K562 (cell line): ENCODE measurements around the gene LRGUK. TPM values are rescaled to one million over a fixed set of nuclear protein-coding genes. Genes with fewer than 3 reads are reported as not detected.

Experiments used
- ATAC-seq: fragments of 200-7000 bp; cut with Tn5 transposase; 3 replicates; pipeline ENCODE4 v1.9.1; 2020; ENCODE audit warnings: moderate library complexity
- BruUV-seq: library from RNA; stranded (reverse); fragments of 400-500 nt; replicated peaks from 2 replicates; lab custom pipeline; 2021; lab: Mats Ljungman, UMichigan
- CTCF ChIA-PET: fragments of 300-600 bp; formaldehyde crosslinking; extraction: SDS; loops from one replicate; lab custom pipeline; 2021; ENCODE audit warnings: low intra/inter-chr PET ratio; lab: Yijun Ruan, JAX
- POLR2A ChIA-PET: fragments of 300-600, 350-650 bp; sonication (Branson Sonifier 250); formaldehyde crosslinking; extraction: SDS; loops from one replicate; lab custom pipeline; 2021; ENCODE audit warnings: antibody characterized with exemption, inconsistent platforms; lab: Yijun Ruan, JAX
- DNase-seq, 4 experiments: peaks; one replicate each; pipeline versions ENCODE4 v3.0.0 to v3.0.0-alpha.2; 2011 to 2018; ENCODE audit warnings: low spot score in 3 of 4, mixed read lengths in 3 of 4; ENCODE audit errors: extremely low read depth in 1 of 4
- FAIRE-seq: peaks from 2 replicates; lab custom pipeline; 2011; peaks lifted over from hg19 to GRCh38; lab: Jason Lieb, UNC
- H2AFZ ChIP-seq: 2 replicates; pipeline ENCODE4 v1.6.0; 2011; ENCODE audit warnings: low read depth, low read length, control low read depth, inconsistent platforms
- H3K27ac ChIP-seq: fragments of 200-600 bp; 3 replicates; pipeline ENCODE4 v1.8.0; 2011; ENCODE audit warnings: low read depth, mild to moderate bottlenecking, control low read depth, inconsistent platforms, low read length, moderate library complexity, mixed read lengths; ENCODE audit errors: extremely low read depth
- H3K27me3 ChIP-seq, 2 experiments: fragments of 300-600 bp in 1 of 2; 2 replicates in 1 of 2; 3 replicates in 1 of 2; pipeline versions ENCODE4 v1.6.0 to v1.8.0; 2011; ENCODE audit warnings: inconsistent platforms in 2 of 2, low read length in 2 of 2, mild to moderate bottlenecking in 1 of 2, mixed read lengths in 1 of 2, moderate library complexity in 1 of 2; ENCODE audit not compliant: control insufficient read depth in 2 of 2, insufficient read depth in 2 of 2
- H3K36me3 ChIP-seq: fragments of 300-600 bp; 3 replicates; pipeline ENCODE4 v1.8.0; 2011; ENCODE audit warnings: mild to moderate bottlenecking, low read length, inconsistent platforms; ENCODE audit not compliant: control insufficient read depth, insufficient read depth
- H3K4me1 ChIP-seq, 2 experiments: fragments of 200-600 bp in 1 of 2; replicated peaks in 1 of 2; 2 replicates in 1 of 2; 3 replicates in 1 of 2; pipeline versions ENCODE4 v1.5.1 to v1.8.0; 2011; ENCODE audit warnings: inconsistent platforms in 2 of 2, low read length in 2 of 2, mild to moderate bottlenecking in 1 of 2, mixed read lengths in 1 of 2, moderate library complexity in 1 of 2; ENCODE audit not compliant: control insufficient read depth in 2 of 2, insufficient read depth in 2 of 2
- H3K4me2 ChIP-seq: 2 replicates; pipeline ENCODE4 v1.6.1; 2011; ENCODE audit warnings: low read length, control low read depth, inconsistent platforms, mixed read lengths; ENCODE audit not compliant: insufficient read depth
- H3K4me3 ChIP-seq: fragments of 200-600 bp; sonication (generic), shearing (Covaris generic); 2 replicates; pipeline ENCODE4 v1.5.1; 2016; ENCODE audit warnings: control low read depth, inconsistent platforms
- H3K79me2 ChIP-seq: fragments of 200-600 bp; 3 replicates; pipeline ENCODE4 v1.8.0; 2011; ENCODE audit warnings: low read length, inconsistent platforms; ENCODE audit not compliant: control insufficient read depth, insufficient read depth
- H3K9ac ChIP-seq, 2 experiments: 2 replicates each; pipeline versions ENCODE4 v1.6.0 to v1.6.1; 2011; ENCODE audit warnings: low read depth in 2 of 2, low read length in 2 of 2, control low read depth in 1 of 2, inconsistent platforms in 1 of 2, mild to moderate bottlenecking in 1 of 2, mixed read lengths in 1 of 2; ENCODE audit not compliant: insufficient read depth in 1 of 2
- H3K9me1 ChIP-seq: one replicate; pipeline ENCODE4 v1.6.0; 2011; ENCODE audit warnings: inconsistent platforms, mild to moderate bottlenecking, low read length, moderate library complexity; ENCODE audit not compliant: control insufficient read depth, insufficient read depth
- H3K9me3 ChIP-seq: replicated peaks from 2 replicates; pipeline ENCODE4 v1.5.1; 2011; ENCODE audit warnings: low read depth, low read length, inconsistent platforms; ENCODE audit not compliant: control insufficient read depth, insufficient read depth
- H4K20me1 ChIP-seq: replicated peaks from 2 replicates; pipeline ENCODE4 v1.6.1; 2011; ENCODE audit warnings: low read length, inconsistent platforms, mixed read lengths; ENCODE audit not compliant: control insufficient read depth, insufficient read depth
- CBFA2T3 ChIP-seq: fragments of 450-650 bp; IDR thresholded peaks from 2 replicates; pipeline ENCODE4 v1.6.1; 2017
- CC2D1A ChIP-seq: fragments of 450-650 bp; IDR thresholded peaks from 2 replicates; pipeline ENCODE4 v1.6.1; 2017; ENCODE audit warnings: mild to moderate bottlenecking
- MEF2A ChIP-seq: IDR thresholded peaks from 2 replicates; pipeline ENCODE4 v1.6.1; 2011; ENCODE audit warnings: low read depth, mild to moderate bottlenecking, low read length, moderate library complexity; ENCODE audit not compliant: control insufficient read depth
- NUFIP1 ChIP-seq: fragments of 450-650 bp; IDR thresholded peaks from 2 replicates; pipeline ENCODE4 v1.6.1; 2018; ENCODE audit not compliant: partially characterized antibody
- PHB ChIP-seq: fragments of 250-450 bp; sonication (Bioruptor Pico); IDR thresholded peaks from 2 replicates; pipeline ENCODE4 v1.5.0; 2021
- RAD21 ChIP-seq, 2 experiments: fragments of 250-450 bp in 1 of 2; fragments of 450-650 bp in 1 of 2; sonication (Bioruptor Pico) in 1 of 2; formaldehyde crosslinking in 1 of 2; IDR thresholded peaks in 1 of 2; conservative IDR thresholded peaks in 1 of 2; 2 replicates each; pipeline versions ENCODE4 v1.4.0 to v1.8.0; 2020 to 2022; ENCODE audit warnings: mild to moderate bottlenecking in 2 of 2, moderate library complexity in 1 of 2
- SMC3 ChIP-seq: conservative IDR thresholded peaks from 2 replicates; pipeline ENCODE4 v1.6.1; 2011; ENCODE audit warnings: low read depth, low read length, improper control_type of control experiment; ENCODE audit not compliant: insufficient read depth
- ZBTB7A ChIP-seq: IDR thresholded peaks from 2 replicates; pipeline ENCODE4 v1.6.1; 2011; ENCODE audit warnings: low read depth, mild to moderate bottlenecking, low read length, moderate library complexity, borderline replicate concordance; ENCODE audit not compliant: control insufficient read depth
- ZNF507 ChIP-seq: conservative IDR thresholded peaks from 2 replicates; pipeline ENCODE4 v1.6.1; 2017; ENCODE audit warnings: missing genetic modification characterization, missing compliant biosample characterization
- WGBS: fragments of 100-300 bp; shearing (Covaris generic); methylation state at CpG from one replicate; pipeline ENCODE4 v1.1.6; 2016; ENCODE audit warnings: low coverage, mixed read lengths; ENCODE audit not compliant: insufficient coverage; ENCODE audit errors: missing lambda C conversion rate; 5-methylcytosine and 5-hydroxymethylcytosine counted together
- in situ Hi-C: fragments of 300-500 bp; cut with MboI; formaldehyde crosslinking; loops from 4 replicates; pipeline ENCODE4 v1.15.0; 2018; ENCODE audit warnings: inconsistent platforms, mixed read lengths
- intact Hi-C: fragments of 100-400 bp; cut with micrococcal nuclease; formaldehyde crosslinking; loops from 2 replicates; pipeline ENCODE4 v1.14.2; 2022
- polyA plus RNA-seq, 8 experiments: library from polyadenylated mRNA; depleted of rRNA in 4 of 8; stranded (reverse) in 5 of 8; unstranded in 3 of 8; fragments of >200 nt; fragmentation: Nextera tagmentation in 2 of 8; fragmentation: Illumina TruSeq in 1 of 8; extraction: Ambion mirVana in 2 of 8; extraction: Trizol in 1 of 8; gene quantifications; 2 replicates each; pipeline versions ENCODE4 v1.2.1 to v1.2.3, GENCODE V29; 2011 to 2014; ENCODE audit warnings: inconsistent platforms in 1 of 8, missing spikeins in 1 of 8
- total RNA-seq, 7 experiments: library from RNA; depleted of rRNA in 6 of 7; stranded (reverse); fragments of >200 nt in 6 of 7; fragmentation: Illumina TruSeq in 2 of 7; extraction: Trizol in 2 of 7; gene quantifications; 2 replicates each; pipeline versions ENCODE4 v1.2.1 to v1.2.3, GENCODE V29; 2011 to 2021; ENCODE audit warnings: low replicate concordance in 1 of 7
- TF ChIP-seq, protein P1 (sequence below), 3 experiments: IDR thresholded peaks in 2 of 3; conservative IDR thresholded peaks in 1 of 3; 2 replicates each; pipeline ENCODE4 v1.5.1; 2011 to 2012; ENCODE audit warnings: low read length in 3 of 3, mild to moderate bottlenecking in 3 of 3, control low read depth in 2 of 3, improper control_type of control experiment in 1 of 3, inconsistent platforms in 1 of 3, low read depth in 1 of 3, mixed read lengths in 1 of 3, moderate library complexity in 1 of 3; ENCODE audit not compliant: insufficient read depth in 2 of 3
- TF ChIP-seq, protein P2 (sequence below), 2 experiments: fragments of 450-650 bp; formaldehyde crosslinking in 1 of 2; IDR thresholded peaks; 2 replicates each; pipeline versions ENCODE4 v1.4.0 to v1.6.1; 2014 to 2020; ENCODE audit warnings: mild to moderate bottlenecking in 2 of 2, borderline replicate concordance in 1 of 2, low read depth in 1 of 2

LRGUK gene
- total and polyA plus RNA-seq, 9 of the 15 experiments (the other 6 are each of a cell fraction or from before 2014, with no cell fraction given), result 0.04 to 0.33 (median 0.18) TPM

DNA sequence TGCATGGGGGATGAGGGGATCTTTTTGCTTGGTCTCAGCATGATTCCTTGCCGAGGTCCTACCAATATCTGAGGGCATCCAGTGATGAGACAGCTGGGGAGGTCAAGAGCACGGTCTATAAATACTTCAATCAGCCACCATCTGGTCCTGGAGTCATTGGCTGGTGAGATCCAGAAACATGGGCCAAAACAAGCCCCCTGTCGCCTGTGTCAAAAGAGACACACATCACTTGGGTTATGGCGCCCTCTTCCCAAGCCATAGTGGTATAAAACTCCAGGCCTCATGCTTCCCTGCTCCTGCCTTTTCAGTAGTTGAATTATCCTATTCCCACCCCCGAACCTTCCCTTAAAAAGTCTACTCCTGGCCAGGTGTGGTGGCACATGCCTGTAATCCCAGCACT, 128.7 kb downstream of the LRGUK start:
- peak in 2 of 4 experiments; percentile 52 to 68 for DNase-seq
- Histone ChIP-seq H2AFZ (peak overlapping the region; percentile 39; the same call in 1 of the 2 replicates), H3K4me1 (no peaks in the 10 kb centered on the region), H3K9ac (0 out of 4 replicates have a peak overlapping the region, but pooled peaks of 1 of the 2 experiments have one; percentile 15), H3K9me3 (no peaks in the 10 kb centered on the region), H3K4me3 (no peak overlapping the region), H3K79me2 (no peaks in the 10 kb centered on the region), H4K20me1 (no peaks in the 10 kb centered on the region), H3K27ac (no peak overlapping the region), H3K36me3 (no peaks in the 10 kb centered on the region), H3K9me1 (no peaks in the 10 kb centered on the region), H3K4me2 (no peak overlapping the region), H3K27me3 (peaks cover 14 to 17% of the 10 kb centered on the region in 2 experiments; a peak in 4 of 5 replicates)
- intact Hi-C loops (loop anchor here (2.0 to 10.0 kb wide), 5 partner anchors 73 to 381 kb away; no protein-coding TSS in a partner anchor), in situ Hi-C loops (no loop called here)
- 13% methylated on average over 5 of the region's 5 CpGs for WGBS
- BruUV-seq, result no TSS peak
- ATAC-seq, result peak; percentile 65
- TF ChIP-seq, protein P1, sequence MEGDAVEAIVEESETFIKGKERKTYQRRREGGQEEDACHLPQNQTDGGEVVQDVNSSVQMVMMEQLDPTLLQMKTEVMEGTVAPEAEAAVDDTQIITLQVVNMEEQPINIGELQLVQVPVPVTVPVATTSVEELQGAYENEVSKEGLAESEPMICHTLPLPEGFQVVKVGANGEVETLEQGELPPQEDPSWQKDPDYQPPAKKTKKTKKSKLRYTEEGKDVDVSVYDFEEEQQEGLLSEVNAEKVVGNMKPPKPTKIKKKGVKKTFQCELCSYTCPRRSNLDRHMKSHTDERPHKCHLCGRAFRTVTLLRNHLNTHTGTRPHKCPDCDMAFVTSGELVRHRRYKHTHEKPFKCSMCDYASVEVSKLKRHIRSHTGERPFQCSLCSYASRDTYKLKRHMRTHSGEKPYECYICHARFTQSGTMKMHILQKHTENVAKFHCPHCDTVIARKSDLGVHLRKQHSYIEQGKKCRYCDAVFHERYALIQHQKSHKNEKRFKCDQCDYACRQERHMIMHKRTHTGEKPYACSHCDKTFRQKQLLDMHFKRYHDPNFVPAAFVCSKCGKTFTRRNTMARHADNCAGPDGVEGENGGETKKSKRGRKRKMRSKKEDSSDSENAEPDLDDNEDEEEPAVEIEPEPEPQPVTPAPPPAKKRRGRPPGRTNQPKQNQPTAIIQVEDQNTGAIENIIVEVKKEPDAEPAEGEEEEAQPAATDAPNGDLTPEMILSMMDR (IDR thresholded peaks at IDR 0.05 in 2 of 3, conservative IDR thresholded peaks at IDR 0.05 in 1 of 3; ENCODE audit: insufficient read depth in 2 of 3, low read depth in 1 of 3, low read length in 3 of 3), result peak; percentile 54 to 73 (median 56)
- TF ChIP-seq CBFA2T3, result peak; percentile 27
- TF ChIP-seq, protein P2, sequence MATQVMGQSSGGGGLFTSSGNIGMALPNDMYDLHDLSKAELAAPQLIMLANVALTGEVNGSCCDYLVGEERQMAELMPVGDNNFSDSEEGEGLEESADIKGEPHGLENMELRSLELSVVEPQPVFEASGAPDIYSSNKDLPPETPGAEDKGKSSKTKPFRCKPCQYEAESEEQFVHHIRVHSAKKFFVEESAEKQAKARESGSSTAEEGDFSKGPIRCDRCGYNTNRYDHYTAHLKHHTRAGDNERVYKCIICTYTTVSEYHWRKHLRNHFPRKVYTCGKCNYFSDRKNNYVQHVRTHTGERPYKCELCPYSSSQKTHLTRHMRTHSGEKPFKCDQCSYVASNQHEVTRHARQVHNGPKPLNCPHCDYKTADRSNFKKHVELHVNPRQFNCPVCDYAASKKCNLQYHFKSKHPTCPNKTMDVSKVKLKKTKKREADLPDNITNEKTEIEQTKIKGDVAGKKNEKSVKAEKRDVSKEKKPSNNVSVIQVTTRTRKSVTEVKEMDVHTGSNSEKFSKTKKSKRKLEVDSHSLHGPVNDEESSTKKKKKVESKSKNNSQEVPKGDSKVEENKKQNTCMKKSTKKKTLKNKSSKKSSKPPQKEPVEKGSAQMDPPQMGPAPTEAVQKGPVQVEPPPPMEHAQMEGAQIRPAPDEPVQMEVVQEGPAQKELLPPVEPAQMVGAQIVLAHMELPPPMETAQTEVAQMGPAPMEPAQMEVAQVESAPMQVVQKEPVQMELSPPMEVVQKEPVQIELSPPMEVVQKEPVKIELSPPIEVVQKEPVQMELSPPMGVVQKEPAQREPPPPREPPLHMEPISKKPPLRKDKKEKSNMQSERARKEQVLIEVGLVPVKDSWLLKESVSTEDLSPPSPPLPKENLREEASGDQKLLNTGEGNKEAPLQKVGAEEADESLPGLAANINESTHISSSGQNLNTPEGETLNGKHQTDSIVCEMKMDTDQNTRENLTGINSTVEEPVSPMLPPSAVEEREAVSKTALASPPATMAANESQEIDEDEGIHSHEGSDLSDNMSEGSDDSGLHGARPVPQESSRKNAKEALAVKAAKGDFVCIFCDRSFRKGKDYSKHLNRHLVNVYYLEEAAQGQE (IDR thresholded peaks at IDR 0.05; ENCODE audit: borderline replicate concordance), result 0 out of 2 replicates have a peak, but pooled peaks have one; percentile 23
- TF ChIP-seq, protein P2 (CRISPR knock-in tag; IDR thresholded peaks at IDR 0.05; ENCODE audit: low read depth), result no peak
- TF ChIP-seq ZBTB7A, result 0 out of 2 replicates have a peak, but pooled peaks have one; percentile 32
- no peak for TF ChIP-seq NUFIP1
- peak; percentile 17; the same call in 1 of the 2 replicates for TF ChIP-seq SMC3
- peak; percentile 53; the same call in 1 of the 2 replicates for TF ChIP-seq MEF2A
- TF ChIP-seq ZNF507, result no peak
- TF ChIP-seq PHB (CRISPR knock-in tag), result no peak
- peak in 1 of 2 experiments; percentile 71; a peak in 2 of 4 replicates for TF ChIP-seq RAD21 (CRISPR knock-in tag; conservative IDR thresholded peaks at IDR 0.05 in 1 of 2, IDR thresholded peaks at IDR 0.05 in 1 of 2)
- TF ChIP-seq CC2D1A, result peak; percentile 37; the same call in 1 of the 2 replicates
- CTCF ChIA-PET, result no interaction called here
- FAIRE-seq, result peak; percentile 73
- POLR2A ChIA-PET, result no interaction called here
